ENCODE data around the gene TMEM18. TPM values are rescaled to one million over a fixed set of nuclear protein-coding genes. Genes with fewer than 3 reads are reported as not detected.

TMEM18 gene
- total and polyA plus RNA-seq, 8 donors: 1.4 to 31.1 (median 14.5) TPM

DNA sequence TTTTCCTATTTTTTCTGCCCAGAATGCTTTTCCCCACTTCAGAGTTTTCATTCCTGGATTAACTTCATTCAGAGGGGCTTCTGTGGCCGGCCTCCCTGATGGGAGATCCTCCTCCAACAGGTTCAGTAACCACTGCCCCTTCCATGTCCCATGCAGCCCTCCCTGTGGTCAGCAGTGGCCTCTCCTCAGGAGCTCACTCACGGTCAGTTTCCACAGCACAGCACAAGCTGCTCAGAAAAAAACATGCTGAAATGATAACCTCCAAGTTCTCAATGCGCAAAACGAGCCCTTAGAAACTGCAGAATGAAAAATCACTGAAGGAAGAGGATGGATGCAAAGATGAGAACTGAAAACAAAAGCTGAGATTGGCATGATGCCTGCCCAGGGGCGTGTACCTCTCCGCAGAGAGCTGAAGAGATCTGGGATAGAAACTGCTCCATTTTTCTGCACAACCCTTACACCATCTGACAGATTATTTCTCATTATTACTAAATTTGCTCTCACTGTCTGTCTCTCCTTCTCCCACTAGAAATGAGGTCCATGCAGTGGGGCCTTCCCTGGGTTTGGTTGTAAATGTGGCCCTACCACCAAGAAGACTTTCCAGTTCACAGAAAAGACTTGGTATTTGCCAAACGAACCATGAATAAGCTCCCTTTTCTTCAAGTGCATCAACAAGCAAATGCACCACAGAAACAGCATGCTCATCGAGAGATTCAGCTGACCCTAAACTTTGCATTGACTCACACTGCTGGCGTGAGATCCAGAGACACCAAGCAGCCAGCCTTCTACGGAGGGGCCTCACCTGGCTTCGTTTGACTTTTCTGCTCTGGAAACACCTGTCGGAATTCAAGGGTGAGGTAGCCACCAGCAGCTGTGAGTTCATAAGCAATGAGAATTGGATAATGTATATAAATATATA, 51.5 kb downstream of the TMEM18 start:
- H3K27me3 ChIP-seq: peaks cover 0 to 4% (median 0%) of the 10 kb centered on the region in 3 donors
- no peak overlapping the region for H3K4me3 ChIP-seq
- no peak overlapping the region for H3K27ac ChIP-seq
- H3K4me1 ChIP-seq: no peaks in the 10 kb centered on the region
- no peak for DNase-seq
- no peak for TF ChIP-seq POLR2AphosphoS5 (IDR thresholded peaks at IDR 0.05)
- TF ChIP-seq, protein P1, sequence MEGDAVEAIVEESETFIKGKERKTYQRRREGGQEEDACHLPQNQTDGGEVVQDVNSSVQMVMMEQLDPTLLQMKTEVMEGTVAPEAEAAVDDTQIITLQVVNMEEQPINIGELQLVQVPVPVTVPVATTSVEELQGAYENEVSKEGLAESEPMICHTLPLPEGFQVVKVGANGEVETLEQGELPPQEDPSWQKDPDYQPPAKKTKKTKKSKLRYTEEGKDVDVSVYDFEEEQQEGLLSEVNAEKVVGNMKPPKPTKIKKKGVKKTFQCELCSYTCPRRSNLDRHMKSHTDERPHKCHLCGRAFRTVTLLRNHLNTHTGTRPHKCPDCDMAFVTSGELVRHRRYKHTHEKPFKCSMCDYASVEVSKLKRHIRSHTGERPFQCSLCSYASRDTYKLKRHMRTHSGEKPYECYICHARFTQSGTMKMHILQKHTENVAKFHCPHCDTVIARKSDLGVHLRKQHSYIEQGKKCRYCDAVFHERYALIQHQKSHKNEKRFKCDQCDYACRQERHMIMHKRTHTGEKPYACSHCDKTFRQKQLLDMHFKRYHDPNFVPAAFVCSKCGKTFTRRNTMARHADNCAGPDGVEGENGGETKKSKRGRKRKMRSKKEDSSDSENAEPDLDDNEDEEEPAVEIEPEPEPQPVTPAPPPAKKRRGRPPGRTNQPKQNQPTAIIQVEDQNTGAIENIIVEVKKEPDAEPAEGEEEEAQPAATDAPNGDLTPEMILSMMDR (IDR thresholded peaks at IDR 0.05): no peak
- TF ChIP-seq EP300 (IDR thresholded peaks at IDR 0.05): no peak
- TF ChIP-seq POLR2A (IDR thresholded peaks at IDR 0.05): no peak
- intact Hi-C loops (cut with DNase I; ENCODE audit: low total_unique reads): no loop called here
- peaks cover 0 to 4% (median 0%) of the 10 kb centered on the region in 4 donors for H3K9me3 ChIP-seq
- no peaks in the 10 kb centered on the region for H3K36me3 ChIP-seq
- 64 to 66% (median 65%) methylated on average over 12 of the region's 12 CpGs for WGBS, 5 donors

DNA sequence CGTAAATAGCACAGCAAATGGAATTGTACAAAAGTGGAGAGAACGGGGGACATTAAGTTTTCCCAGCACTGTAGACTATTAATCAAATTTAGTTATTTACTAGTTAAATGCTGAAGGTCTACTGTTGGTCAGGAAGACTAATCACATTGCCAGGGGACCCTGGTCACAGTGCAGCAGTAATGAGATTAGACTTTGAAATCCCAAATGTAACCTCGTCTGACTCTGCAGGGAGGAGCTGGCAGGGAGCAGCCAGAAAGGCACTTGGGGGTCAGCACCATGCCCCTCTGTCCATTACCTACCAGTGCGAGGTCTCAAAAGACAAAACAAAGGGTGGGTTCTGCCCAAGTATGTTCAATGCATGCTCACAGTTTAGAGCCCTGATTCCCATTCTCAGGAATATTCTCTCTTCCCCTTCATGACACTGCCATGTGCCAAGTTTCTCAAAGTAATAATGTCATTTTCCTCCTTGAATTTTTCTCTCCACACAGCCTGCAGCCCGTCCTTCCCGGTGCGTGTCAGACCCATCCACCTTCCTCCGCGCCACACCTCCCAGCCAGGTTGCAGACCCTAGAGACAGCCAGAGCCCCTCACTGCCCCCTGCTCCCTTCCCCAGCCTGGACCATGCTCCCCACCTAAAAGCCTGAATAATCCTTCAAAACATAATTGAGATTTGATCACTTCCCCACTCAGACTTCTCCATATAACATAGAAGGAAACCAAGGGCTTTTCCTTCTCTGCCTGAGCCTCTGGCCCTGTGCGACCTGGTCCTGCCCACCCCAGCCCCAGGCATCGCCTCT, 52.5 kb downstream of the TMEM18 start:
- Histone ChIP-seq H3K9me3 (peaks cover 0 to 4% (median 0%) of the 10 kb centered on the region in 4 donors), H3K4me3 (no peak overlapping the region), H3K27ac (no peak overlapping the region), H3K36me3 (no peaks in the 10 kb centered on the region), H3K4me1 (no peaks in the 10 kb centered on the region), H3K27me3 (peaks cover 0 to 4% (median 0%) of the 10 kb centered on the region in 3 donors)
- WGBS, 5 donors: 72 to 82% (median 75%) methylated on average over 11 of the region's 11 CpGs
- intact Hi-C loops (cut with DNase I; ENCODE audit: low total_unique reads): no loop called here
- TF ChIP-seq, protein P1 (IDR thresholded peaks at IDR 0.05): no peak
- TF ChIP-seq EP300 (IDR thresholded peaks at IDR 0.05) (no peak), POLR2AphosphoS5 (IDR thresholded peaks at IDR 0.05) (no peak), POLR2A (IDR thresholded peaks at IDR 0.05) (no peak)
- no peak for DNase-seq

DNA sequence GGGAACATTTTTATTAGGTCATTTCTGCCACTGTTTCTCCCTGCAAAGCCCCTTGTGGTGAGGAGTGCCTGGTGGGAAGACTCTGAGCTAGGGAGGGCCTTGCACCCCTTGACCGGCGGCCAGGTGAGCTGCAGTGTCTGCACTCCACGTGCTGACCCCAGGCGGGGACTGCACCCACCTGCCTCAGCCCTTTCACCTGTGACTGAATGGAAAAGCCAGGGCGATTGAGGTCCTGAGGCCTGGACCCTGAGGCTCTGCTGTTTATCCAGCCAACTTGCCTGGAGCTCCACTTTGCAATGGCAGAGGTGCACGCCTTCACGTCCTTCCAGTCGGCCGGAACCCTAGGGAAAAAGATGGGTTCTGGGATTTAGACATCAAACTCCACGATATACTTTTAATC, 53.1 kb downstream of the TMEM18 start:
- Histone ChIP-seq H3K4me3 (no peak overlapping the region), H3K27ac (no peak overlapping the region), H3K36me3 (no peaks in the 10 kb centered on the region), H3K9me3 (peaks cover 0 to 4% (median 0%) of the 10 kb centered on the region in 4 donors), H3K27me3 (peaks cover 0 to 4% (median 0%) of the 10 kb centered on the region in 3 donors), H3K4me1 (no peaks in the 10 kb centered on the region)
- no peak for DNase-seq
- intact Hi-C loops (cut with DNase I; ENCODE audit: low total_unique reads): no loop called here
- TF ChIP-seq EP300 (IDR thresholded peaks at IDR 0.05) (no peak), POLR2A (IDR thresholded peaks at IDR 0.05) (no peak), POLR2AphosphoS5 (IDR thresholded peaks at IDR 0.05) (no peak)
- TF ChIP-seq, protein P1 (IDR thresholded peaks at IDR 0.05): no peak
- WGBS, 5 donors: 80 to 88% (median 82%) methylated on average over 10 of the region's 10 CpGs

DNA sequence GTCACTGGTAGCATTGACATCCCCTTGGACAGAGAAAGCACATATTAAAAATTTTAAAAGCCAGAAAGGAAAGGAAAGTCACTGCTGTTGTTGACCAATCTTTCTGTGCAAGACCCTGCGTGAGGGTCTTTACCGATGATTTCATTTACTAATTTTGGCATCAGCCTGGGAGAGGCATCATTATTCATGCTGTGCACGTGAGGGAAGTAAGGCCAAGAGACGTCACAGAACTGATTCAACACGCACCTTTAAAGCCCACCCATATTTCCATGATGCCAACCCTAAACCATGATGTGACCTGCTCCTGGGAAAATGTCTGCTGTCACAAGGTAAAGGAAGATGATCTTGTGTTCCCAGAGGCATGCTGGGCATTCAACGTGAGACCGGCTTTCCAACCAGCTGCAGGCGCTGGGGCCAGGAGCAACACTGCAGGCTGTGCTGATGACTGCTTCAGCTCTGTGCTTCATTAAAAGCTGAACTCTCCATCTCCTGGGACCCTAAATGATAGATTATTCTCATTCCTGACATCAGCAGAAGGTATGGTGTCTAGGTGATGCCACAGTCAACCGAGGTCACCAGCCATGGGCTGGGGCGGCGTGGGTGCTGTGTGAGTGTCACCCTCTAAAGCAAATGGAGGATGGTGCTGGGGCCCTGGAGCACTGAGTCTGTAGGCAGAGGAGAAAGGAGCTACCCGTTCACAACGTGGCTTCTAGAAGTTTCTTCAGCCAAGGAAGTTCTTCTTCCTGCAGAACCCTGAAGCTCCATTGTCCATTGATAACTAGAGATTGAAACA, 53.9 kb downstream of the TMEM18 start:
- Histone ChIP-seq H3K4me1 (no peaks in the 10 kb centered on the region), H3K4me3 (no peak overlapping the region), H3K36me3 (no peaks in the 10 kb centered on the region), H3K9me3 (peaks cover 0 to 6% (median 4%) of the 10 kb centered on the region in 4 donors), H3K27ac (no peak overlapping the region), H3K27me3 (peaks cover 0 to 4% (median 0%) of the 10 kb centered on the region in 3 donors)
- no peak for DNase-seq
- 82 to 93% (median 89%) methylated on average over 13 of the region's 13 CpGs for WGBS, 5 donors
- intact Hi-C loops (cut with DNase I; ENCODE audit: low total_unique reads): no loop called here
- no peak for TF ChIP-seq POLR2AphosphoS5 (IDR thresholded peaks at IDR 0.05)
- TF ChIP-seq, protein P1 (IDR thresholded peaks at IDR 0.05): no peak
- TF ChIP-seq EP300 (IDR thresholded peaks at IDR 0.05): no peak
- no peak for TF ChIP-seq POLR2A (IDR thresholded peaks at IDR 0.05)
